Measurements from ENCODE around the gene SLC7A8. TPM values are rescaled to one million over a fixed set of nuclear protein-coding genes. Genes with fewer than 3 reads are reported as not detected.
"Not testable (repeated sequence)": the region's sequence is repeated elsewhere in the genome, so short reads cannot be mapped to it uniquely, and the experiment has no call there.

The SLC7A8 gene
- 1 to 10 TPM; 4.5 to 9.8 TPM for total RNA-seq
- polyA plus RNA-seq = 1 to 10 TPM; 2.6 to 6.2 TPM

DNA sequence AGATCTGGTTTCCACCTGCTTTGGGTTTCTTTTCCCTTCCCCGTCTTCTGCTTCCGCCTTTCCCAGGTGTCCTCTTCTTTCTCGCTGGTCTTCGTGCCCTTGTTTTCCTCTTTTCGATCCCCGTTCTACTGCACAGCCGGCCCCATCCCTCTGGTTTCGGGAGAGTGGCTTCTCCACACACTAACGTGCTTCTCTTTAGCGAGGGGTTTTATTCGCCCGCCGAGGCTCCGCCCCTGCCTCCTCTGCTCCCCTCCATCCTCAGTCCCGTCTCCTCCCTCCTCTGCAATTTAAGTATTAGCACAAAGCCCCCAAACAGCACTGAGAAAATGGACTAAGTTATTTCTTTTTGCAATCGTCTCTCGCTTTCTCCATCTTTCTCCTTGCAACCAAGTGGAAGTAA, at the start of gene SLC7A8:
Gene SLC7A8 (minus strand): TSS at position 182 of the 400 bp plus-strand sequence. CDS start 746 bp downstream, outside the sequence.
- WGBS = 5% methylated on average over 17 of the region's 17 CpGs
- peaks cover 0 to 13% (median 11%) of the 10 kb centered on the region in 4 donors for H3K4me1 ChIP-seq (ENCODE audit: control insufficient read depth in 4 of 4, insufficient read depth in 4 of 4, low read length in 3 of 4)
- peak within 1 kb of the TSS; percentile 4 to 44 for H3K9ac ChIP-seq (ENCODE audit: low read depth in 1 of 2, low read length in 2 of 2)
- no peaks in the 10 kb centered on the region for H3K36me3 ChIP-seq (ENCODE audit: control insufficient read depth in 4 of 4, insufficient read depth in 3 of 4, low read depth in 1 of 4, low read length in 3 of 4)
- H3K27me3 ChIP-seq (ENCODE audit: control insufficient read depth in 4 of 4, insufficient read depth in 4 of 4, low read length in 3 of 4) = peaks cover 0 to 7% (median 0%) of the 10 kb centered on the region in 4 donors
- TF ChIP-seq GABPA (IDR thresholded peaks at IDR 0.05 in 1 of 2, conservative IDR thresholded peaks at IDR 0.05 in 1 of 2) = no peak
- TF ChIP-seq, protein P1, sequence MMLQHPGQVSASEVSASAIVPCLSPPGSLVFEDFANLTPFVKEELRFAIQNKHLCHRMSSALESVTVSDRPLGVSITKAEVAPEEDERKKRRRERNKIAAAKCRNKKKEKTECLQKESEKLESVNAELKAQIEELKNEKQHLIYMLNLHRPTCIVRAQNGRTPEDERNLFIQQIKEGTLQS (IDR thresholded peaks at IDR 0.05) = no peak
- TF ChIP-seq FOXA1 (IDR thresholded peaks at IDR 0.05) = no peak
- TF ChIP-seq, protein P2, sequence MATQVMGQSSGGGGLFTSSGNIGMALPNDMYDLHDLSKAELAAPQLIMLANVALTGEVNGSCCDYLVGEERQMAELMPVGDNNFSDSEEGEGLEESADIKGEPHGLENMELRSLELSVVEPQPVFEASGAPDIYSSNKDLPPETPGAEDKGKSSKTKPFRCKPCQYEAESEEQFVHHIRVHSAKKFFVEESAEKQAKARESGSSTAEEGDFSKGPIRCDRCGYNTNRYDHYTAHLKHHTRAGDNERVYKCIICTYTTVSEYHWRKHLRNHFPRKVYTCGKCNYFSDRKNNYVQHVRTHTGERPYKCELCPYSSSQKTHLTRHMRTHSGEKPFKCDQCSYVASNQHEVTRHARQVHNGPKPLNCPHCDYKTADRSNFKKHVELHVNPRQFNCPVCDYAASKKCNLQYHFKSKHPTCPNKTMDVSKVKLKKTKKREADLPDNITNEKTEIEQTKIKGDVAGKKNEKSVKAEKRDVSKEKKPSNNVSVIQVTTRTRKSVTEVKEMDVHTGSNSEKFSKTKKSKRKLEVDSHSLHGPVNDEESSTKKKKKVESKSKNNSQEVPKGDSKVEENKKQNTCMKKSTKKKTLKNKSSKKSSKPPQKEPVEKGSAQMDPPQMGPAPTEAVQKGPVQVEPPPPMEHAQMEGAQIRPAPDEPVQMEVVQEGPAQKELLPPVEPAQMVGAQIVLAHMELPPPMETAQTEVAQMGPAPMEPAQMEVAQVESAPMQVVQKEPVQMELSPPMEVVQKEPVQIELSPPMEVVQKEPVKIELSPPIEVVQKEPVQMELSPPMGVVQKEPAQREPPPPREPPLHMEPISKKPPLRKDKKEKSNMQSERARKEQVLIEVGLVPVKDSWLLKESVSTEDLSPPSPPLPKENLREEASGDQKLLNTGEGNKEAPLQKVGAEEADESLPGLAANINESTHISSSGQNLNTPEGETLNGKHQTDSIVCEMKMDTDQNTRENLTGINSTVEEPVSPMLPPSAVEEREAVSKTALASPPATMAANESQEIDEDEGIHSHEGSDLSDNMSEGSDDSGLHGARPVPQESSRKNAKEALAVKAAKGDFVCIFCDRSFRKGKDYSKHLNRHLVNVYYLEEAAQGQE (IDR thresholded peaks at IDR 0.05) = no peak
- TF ChIP-seq SP1 (IDR thresholded peaks at IDR 0.05) = no peak
- no peak for TF ChIP-seq RXRA (IDR thresholded peaks at IDR 0.05)
- no peak for TF ChIP-seq RAD21 (IDR thresholded peaks at IDR 0.05)
- no peak for TF ChIP-seq TAF1 (conservative IDR thresholded peaks at IDR 0.05)
- no peak for TF ChIP-seq HNF4A (conservative IDR thresholded peaks at IDR 0.05)
- no peak for TF ChIP-seq EGR1 (IDR thresholded peaks at IDR 0.05; ENCODE audit: low read depth in 2 of 2)
- TF ChIP-seq, protein P3, sequence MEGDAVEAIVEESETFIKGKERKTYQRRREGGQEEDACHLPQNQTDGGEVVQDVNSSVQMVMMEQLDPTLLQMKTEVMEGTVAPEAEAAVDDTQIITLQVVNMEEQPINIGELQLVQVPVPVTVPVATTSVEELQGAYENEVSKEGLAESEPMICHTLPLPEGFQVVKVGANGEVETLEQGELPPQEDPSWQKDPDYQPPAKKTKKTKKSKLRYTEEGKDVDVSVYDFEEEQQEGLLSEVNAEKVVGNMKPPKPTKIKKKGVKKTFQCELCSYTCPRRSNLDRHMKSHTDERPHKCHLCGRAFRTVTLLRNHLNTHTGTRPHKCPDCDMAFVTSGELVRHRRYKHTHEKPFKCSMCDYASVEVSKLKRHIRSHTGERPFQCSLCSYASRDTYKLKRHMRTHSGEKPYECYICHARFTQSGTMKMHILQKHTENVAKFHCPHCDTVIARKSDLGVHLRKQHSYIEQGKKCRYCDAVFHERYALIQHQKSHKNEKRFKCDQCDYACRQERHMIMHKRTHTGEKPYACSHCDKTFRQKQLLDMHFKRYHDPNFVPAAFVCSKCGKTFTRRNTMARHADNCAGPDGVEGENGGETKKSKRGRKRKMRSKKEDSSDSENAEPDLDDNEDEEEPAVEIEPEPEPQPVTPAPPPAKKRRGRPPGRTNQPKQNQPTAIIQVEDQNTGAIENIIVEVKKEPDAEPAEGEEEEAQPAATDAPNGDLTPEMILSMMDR (IDR thresholded peaks at IDR 0.05; ENCODE audit: low read depth, low read length, missing input control) = no peak
- no peak for TF ChIP-seq FOXA2 (IDR thresholded peaks at IDR 0.05)
- TF ChIP-seq NR2F2 (IDR thresholded peaks at IDR 0.05) = no peak
- no peak for TF ChIP-seq HNF4G (IDR thresholded peaks at IDR 0.05)
- TF ChIP-seq, protein P4, sequence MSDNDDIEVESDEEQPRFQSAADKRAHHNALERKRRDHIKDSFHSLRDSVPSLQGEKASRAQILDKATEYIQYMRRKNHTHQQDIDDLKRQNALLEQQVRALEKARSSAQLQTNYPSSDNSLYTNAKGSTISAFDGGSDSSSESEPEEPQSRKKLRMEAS (IDR thresholded peaks at IDR 0.05) = no peak
- TF ChIP-seq YY1 (IDR thresholded peaks at IDR 0.05) = no peak
- no peak for TF ChIP-seq JUND (IDR thresholded peaks at IDR 0.05)
- TF ChIP-seq, protein P5, sequence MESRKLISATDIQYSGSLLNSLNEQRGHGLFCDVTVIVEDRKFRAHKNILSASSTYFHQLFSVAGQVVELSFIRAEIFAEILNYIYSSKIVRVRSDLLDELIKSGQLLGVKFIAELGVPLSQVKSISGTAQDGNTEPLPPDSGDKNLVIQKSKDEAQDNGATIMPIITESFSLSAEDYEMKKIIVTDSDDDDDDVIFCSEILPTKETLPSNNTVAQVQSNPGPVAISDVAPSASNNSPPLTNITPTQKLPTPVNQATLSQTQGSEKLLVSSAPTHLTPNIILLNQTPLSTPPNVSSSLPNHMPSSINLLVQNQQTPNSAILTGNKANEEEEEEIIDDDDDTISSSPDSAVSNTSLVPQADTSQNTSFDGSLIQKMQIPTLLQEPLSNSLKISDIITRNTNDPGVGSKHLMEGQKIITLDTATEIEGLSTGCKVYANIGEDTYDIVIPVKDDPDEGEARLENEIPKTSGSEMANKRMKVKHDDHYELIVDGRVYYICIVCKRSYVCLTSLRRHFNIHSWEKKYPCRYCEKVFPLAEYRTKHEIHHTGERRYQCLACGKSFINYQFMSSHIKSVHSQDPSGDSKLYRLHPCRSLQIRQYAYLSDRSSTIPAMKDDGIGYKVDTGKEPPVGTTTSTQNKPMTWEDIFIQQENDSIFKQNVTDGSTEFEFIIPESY (IDR thresholded peaks at IDR 0.05) = no peak
- H3K9me3 ChIP-seq (ENCODE audit: control insufficient read depth in 4 of 4, low read length in 3 of 4) = no peaks in the 10 kb centered on the region
- DNase-seq (ENCODE audit: low spot score) = no peak
- peak within 1 kb of the TSS; percentile 54 to 64 (median 56) for H3K4me3 ChIP-seq (ENCODE audit: low read depth in 1 of 3, low read length in 3 of 3)
- peak within 1 kb of the TSS in 1 of 2 donors; percentile 50 for H3K27ac ChIP-seq (ENCODE audit: low read depth in 1 of 2, low read length in 2 of 2)

DNA sequence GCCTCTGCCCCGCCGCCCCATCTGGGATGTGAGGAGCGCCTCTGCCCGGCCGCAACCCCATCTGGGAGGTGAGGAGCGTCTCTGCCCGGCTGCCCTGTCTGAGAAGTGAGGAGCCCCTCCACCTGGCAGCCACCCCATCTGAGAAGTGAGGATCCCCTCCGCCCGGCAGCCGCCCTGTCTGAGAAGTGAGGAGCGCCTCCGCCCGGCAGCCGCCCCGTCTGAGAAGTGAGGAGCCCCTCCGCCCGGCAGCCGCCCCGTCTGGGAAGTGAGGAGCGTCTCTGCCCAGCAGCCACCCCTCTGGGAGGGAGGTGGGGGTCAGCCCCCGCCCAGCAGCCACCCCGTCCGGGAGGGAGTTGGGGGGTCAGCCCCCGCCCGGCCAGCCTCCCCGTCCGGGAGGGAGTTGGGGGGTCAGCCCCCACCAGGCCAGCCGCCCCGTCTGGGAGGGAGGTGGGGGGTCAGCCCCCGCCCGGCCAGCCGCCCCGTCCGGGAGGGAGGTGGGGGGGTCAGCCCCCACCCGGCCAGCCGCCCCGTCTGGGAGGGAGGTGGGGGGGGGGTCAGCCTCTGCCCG, 48.9 kb upstream of the SLC7A8 start:
- WGBS = 94% methylated on average over 38 of the region's 38 CpGs
- H3K27me3 ChIP-seq (ENCODE audit: control insufficient read depth in 4 of 4, insufficient read depth in 4 of 4, low read length in 3 of 4); H3K4me3 ChIP-seq (ENCODE audit: low read depth in 1 of 3, low read length in 3 of 3); DNase-seq (ENCODE audit: low spot score); H3K9me3 ChIP-seq (ENCODE audit: control insufficient read depth in 4 of 4, low read length in 3 of 4); H3K27ac ChIP-seq (ENCODE audit: low read depth in 1 of 2, low read length in 2 of 2); H3K36me3 ChIP-seq (ENCODE audit: control insufficient read depth in 4 of 4, insufficient read depth in 3 of 4, low read depth in 1 of 4, low read length in 3 of 4); H3K9ac ChIP-seq (ENCODE audit: low read depth in 1 of 2, low read length in 2 of 2); H3K4me1 ChIP-seq (ENCODE audit: control insufficient read depth in 4 of 4, insufficient read depth in 4 of 4, low read length in 3 of 4): not testable (repeated sequence)

Data from liver (tissue), 9 donors.